HepG2 (cell line): Measurements from ENCODE around the gene ADAM22. TPM values are rescaled to one million over a fixed set of nuclear protein-coding genes. Genes with fewer than 3 reads are reported as not detected.

Source experiments
- ATAC-seq: fragments of 200-7000 bp; cut with Tn5 transposase; 3 replicates; pipeline ENCODE4 v1.9.1; 2020; ENCODE audit warnings: mild to moderate bottlenecking, moderate library complexity
- BruUV-seq: library from RNA; stranded (reverse); fragments of 400-500 nt; replicated peaks from 2 replicates; lab custom pipeline; 2021; lab: Mats Ljungman, UMichigan
- CTCF ChIA-PET: fragments of 300-600 bp; formaldehyde crosslinking; extraction: SDS; loops from one replicate; lab custom pipeline; 2021; ENCODE audit warnings: low total read pairs, inconsistent platforms, low intra/inter-chr PET ratio; lab: Yijun Ruan, JAX
- POLR2A ChIA-PET: fragments of 350-600 bp; sonication (Branson Sonifier 250); formaldehyde crosslinking; loops from one replicate; lab custom pipeline; 2020; ENCODE audit warnings: antibody characterized with exemption, inconsistent platforms; lab: Yijun Ruan, JAX
- DNase-seq: peaks from one replicate; pipeline ENCODE4 v3.0.0-alpha.2; 2015; ENCODE audit warnings: low spot score
- FAIRE-seq: peaks from 3 replicates; lab custom pipeline; 2011; peaks lifted over from hg19 to GRCh38; lab: Jason Lieb, UNC
- H2AFZ ChIP-seq: one replicate; pipeline ENCODE4 v1.6.1; 2011; ENCODE audit warnings: low read length, inconsistent platforms
- H3K27ac ChIP-seq: fragments of 300-600 bp; 3 replicates; pipeline ENCODE4 v1.8.0; 2011; ENCODE audit warnings: mixed run types, mild to moderate bottlenecking, mixed read lengths, low read length, inconsistent platforms; ENCODE audit not compliant: insufficient read depth; ENCODE audit errors: extremely low read length
- H3K27me3 ChIP-seq, 2 experiments: fragments of 200-600 bp in 1 of 2; 2 replicates in 1 of 2; 3 replicates in 1 of 2; pipeline versions ENCODE4 v1.6.0 to v1.8.0; 2011; ENCODE audit warnings: low read length in 2 of 2, mild to moderate bottlenecking in 2 of 2, moderate library complexity in 2 of 2, inconsistent platforms in 1 of 2; ENCODE audit not compliant: insufficient read depth in 2 of 2, control insufficient read depth in 1 of 2
- H3K36me3 ChIP-seq, 2 experiments: fragments of 200-600 bp in 1 of 2; replicated peaks in 1 of 2; 2 replicates in 1 of 2; 3 replicates in 1 of 2; pipeline versions ENCODE4 v1.5.1 to v1.8.0; 2011; ENCODE audit warnings: low read length in 2 of 2, inconsistent platforms in 1 of 2; ENCODE audit not compliant: insufficient read depth in 2 of 2, control insufficient read depth in 1 of 2
- H3K4me1 ChIP-seq: 2 replicates; pipeline ENCODE4 v1.5.1; 2012; ENCODE audit warnings: low read length, inconsistent platforms; ENCODE audit not compliant: insufficient read depth
- H3K4me2 ChIP-seq: 2 replicates; pipeline ENCODE4 v1.6.0; 2011; ENCODE audit warnings: low read depth, low read length, inconsistent platforms
- H3K4me3 ChIP-seq, 3 experiments: fragments of 200-600 bp in 1 of 3; sonication (generic), shearing (Covaris generic) in 1 of 3; replicated peaks in 1 of 3; 2 replicates each; pipeline ENCODE4 v1.5.1; 2011 to 2016; ENCODE audit warnings: low read length in 3 of 3, inconsistent platforms in 2 of 3, low read depth in 2 of 3, mild to moderate bottlenecking in 2 of 3, control low read depth in 1 of 3, mixed read lengths in 1 of 3; ENCODE audit not compliant: insufficient read depth in 1 of 3
- H3K79me2 ChIP-seq: one replicate; pipeline ENCODE4 v1.6.1; 2011; ENCODE audit warnings: low read length, inconsistent platforms; ENCODE audit not compliant: insufficient read depth
- H3K9ac ChIP-seq: 2 replicates; pipeline ENCODE4 v1.6.0; 2011; ENCODE audit warnings: mild to moderate bottlenecking, low read depth, low read length, inconsistent platforms; ENCODE audit not compliant: insufficient read depth
- H3K9me3 ChIP-seq: 2 replicates; pipeline ENCODE4 v1.5.1; 2012; ENCODE audit warnings: mild to moderate bottlenecking, low read length
- H4K20me1 ChIP-seq: 2 replicates; pipeline ENCODE4 v1.6.0; 2011; ENCODE audit warnings: inconsistent platforms, mild to moderate bottlenecking, low read length, moderate library complexity; ENCODE audit not compliant: insufficient read depth
- AKAP8 ChIP-seq: sonication (generic); formaldehyde crosslinking; IDR thresholded peaks from 2 replicates; pipeline ENCODE4 v1.5.1; 2020; ENCODE audit warnings: mild to moderate bottlenecking, missing genetic modification reagents
- CENPT ChIP-seq: sonication (generic); formaldehyde crosslinking; IDR thresholded peaks from 2 replicates; pipeline ENCODE4 v1.8.0; 2022; ENCODE audit warnings: low read depth, mild to moderate bottlenecking, moderate library complexity, missing genetic modification reagents
- DMAP1 ChIP-seq: IDR thresholded peaks from 2 replicates; pipeline ENCODE4 v1.6.1; 2016
- KAT2B ChIP-seq: fragments of 150-350 bp; IDR thresholded peaks from 2 replicates; pipeline ENCODE4 v1.6.1; 2014; ENCODE audit warnings: low read depth, low read length, borderline replicate concordance
- PHB2 ChIP-seq: fragments of 450-650 bp; IDR thresholded peaks from 2 replicates; pipeline ENCODE4 v1.6.1; 2018; ENCODE audit not compliant: partially characterized antibody
- PLRG1 ChIP-seq: fragments of 450-650 bp; conservative IDR thresholded peaks from 2 replicates; pipeline ENCODE4 v1.6.1; 2016
- ZBTB1 ChIP-seq: sonication (generic); formaldehyde crosslinking; IDR thresholded peaks from 2 replicates; pipeline ENCODE4 v1.4.0; 2020; ENCODE audit warnings: missing genetic modification reagents, borderline replicate concordance
- ZC3H13 ChIP-seq: sonication (generic); formaldehyde crosslinking; IDR thresholded peaks from 2 replicates; pipeline ENCODE4 v1.8.1; 2023; ENCODE audit warnings: mild to moderate bottlenecking, missing genetic modification reagents, moderate library complexity
- ZNF382 ChIP-seq: sonication (generic); formaldehyde crosslinking; IDR thresholded peaks from 2 replicates; pipeline ENCODE4 v1.5.0; 2020; ENCODE audit warnings: missing genetic modification reagents, mild to moderate bottlenecking, borderline replicate concordance
- ZNF451 ChIP-seq: sonication (generic); formaldehyde crosslinking; IDR thresholded peaks from 2 replicates; pipeline ENCODE4 v1.5.0; 2020; ENCODE audit warnings: mild to moderate bottlenecking, missing genetic modification reagents
- ZNF629 ChIP-seq: sonication (generic); formaldehyde crosslinking; conservative IDR thresholded peaks from 2 replicates; pipeline ENCODE4 v1.5.0; 2020; ENCODE audit warnings: missing genetic modification reagents
- in situ Hi-C: cut with HindIII; loops from 2 replicates; pipeline ENCODE4 v1.10.0; 2017; ENCODE audit warnings: low pct_unique_long_range_greater_than_20kb; ENCODE audit not compliant: extremely low pct_ligation_motif_present
- intact Hi-C: fragments of 100-400 bp; cut with micrococcal nuclease; formaldehyde crosslinking; loops from one replicate; pipeline ENCODE4 v1.10.0; 2022; ENCODE audit not compliant: unreplicated experiment
- polyA plus RNA-seq, 8 experiments: library from polyadenylated mRNA; depleted of rRNA in 3 of 8; stranded (reverse) in 7 of 8; unstranded in 1 of 8; fragments of >200 nt; fragmentation: Illumina TruSeq in 4 of 8; extraction: Trizol in 4 of 8; gene quantifications; 2 replicates each; pipeline versions ENCODE4 v1.2.1 to v1.2.3, GENCODE V29; 2011 to 2016; ENCODE audit warnings: low read depth in 4 of 8, missing spikeins in 1 of 8, mixed read lengths in 1 of 8; ENCODE audit not compliant: insufficient read depth in 1 of 8
- total RNA-seq, 5 experiments: library from RNA; depleted of rRNA; stranded (reverse); fragments of >200 nt; fragmentation: Illumina TruSeq; extraction: Trizol; gene quantifications; 2 replicates each; pipeline ENCODE4 v1.2.3, GENCODE V29; 2016; ENCODE audit warnings: low read depth in 1 of 5
- TF ChIP-seq, protein P1 (sequence below): sonication (generic); formaldehyde crosslinking; IDR thresholded peaks from 2 replicates; pipeline ENCODE4 v1.5.0; 2020; ENCODE audit warnings: mild to moderate bottlenecking, missing genetic modification reagents
- TF ChIP-seq, protein P2 (sequence below): sonication (generic); formaldehyde crosslinking; IDR thresholded peaks from 2 replicates; pipeline ENCODE4 v1.5.1; 2020; ENCODE audit warnings: missing genetic modification reagents, mild to moderate bottlenecking, borderline replicate concordance

The ADAM22 gene
- total and polyA plus RNA-seq, 2 of the 13 experiments (the other 11 are each of a cell fraction or from before 2014, with no cell fraction given): 1.9 to 6.7 TPM

DNA sequence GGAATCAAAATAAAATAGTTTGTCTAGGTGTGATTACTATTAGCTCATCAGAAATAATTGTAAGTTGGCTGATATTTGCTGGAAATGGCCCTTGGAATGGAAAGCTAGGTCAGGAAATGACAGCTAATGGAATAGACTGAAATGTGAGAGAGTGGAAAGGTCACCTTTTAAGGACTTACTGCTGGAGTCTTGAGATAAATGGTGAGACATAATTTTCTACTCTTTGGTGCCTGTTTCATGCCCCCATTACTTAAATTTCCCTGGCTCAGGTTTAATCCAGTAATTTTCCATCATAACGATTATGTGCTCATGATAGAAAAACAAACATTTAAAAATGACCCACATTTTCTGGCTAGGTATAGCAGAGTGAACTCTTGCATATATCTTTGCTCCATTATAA, 123.6 kb downstream of the ADAM22 start (continued):
- TF ChIP-seq ZNF451 (no peak), PLRG1 (no peak), AKAP8 (no peak), PHB2 (no peak), KAT2B (no peak)

DNA sequence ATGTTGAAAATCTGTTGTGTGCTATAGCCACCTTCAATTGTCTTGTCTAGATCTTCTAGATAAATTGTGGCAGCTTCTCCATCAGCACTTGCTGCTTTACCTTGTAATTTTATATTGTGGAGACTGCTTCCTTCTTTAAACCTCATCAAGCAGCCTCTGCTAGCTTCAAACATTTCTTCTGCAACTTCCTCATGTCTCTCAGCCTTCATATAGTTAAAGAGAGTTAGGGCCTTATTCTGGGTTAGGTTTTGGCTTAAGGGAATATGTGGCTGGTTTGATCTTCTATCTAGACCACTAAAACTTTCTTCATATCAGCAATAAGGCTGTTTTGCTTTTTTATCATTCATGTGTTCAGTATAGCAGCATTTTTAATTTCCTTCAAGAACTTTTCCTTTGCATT, 128.2 kb downstream of the ADAM22 start:
- no peak overlapping the region for H2AFZ ChIP-seq
- ATAC-seq: no peak
- no peaks in the 10 kb centered on the region for H4K20me1 ChIP-seq
- H3K9ac ChIP-seq: no peak overlapping the region
- intact Hi-C loops: no loop called here
- H3K9me3 ChIP-seq: no peaks in the 10 kb centered on the region
- no peaks in the 10 kb centered on the region for H3K36me3 ChIP-seq
- no peak overlapping the region for H3K4me2 ChIP-seq
- TF ChIP-seq, protein P1, sequence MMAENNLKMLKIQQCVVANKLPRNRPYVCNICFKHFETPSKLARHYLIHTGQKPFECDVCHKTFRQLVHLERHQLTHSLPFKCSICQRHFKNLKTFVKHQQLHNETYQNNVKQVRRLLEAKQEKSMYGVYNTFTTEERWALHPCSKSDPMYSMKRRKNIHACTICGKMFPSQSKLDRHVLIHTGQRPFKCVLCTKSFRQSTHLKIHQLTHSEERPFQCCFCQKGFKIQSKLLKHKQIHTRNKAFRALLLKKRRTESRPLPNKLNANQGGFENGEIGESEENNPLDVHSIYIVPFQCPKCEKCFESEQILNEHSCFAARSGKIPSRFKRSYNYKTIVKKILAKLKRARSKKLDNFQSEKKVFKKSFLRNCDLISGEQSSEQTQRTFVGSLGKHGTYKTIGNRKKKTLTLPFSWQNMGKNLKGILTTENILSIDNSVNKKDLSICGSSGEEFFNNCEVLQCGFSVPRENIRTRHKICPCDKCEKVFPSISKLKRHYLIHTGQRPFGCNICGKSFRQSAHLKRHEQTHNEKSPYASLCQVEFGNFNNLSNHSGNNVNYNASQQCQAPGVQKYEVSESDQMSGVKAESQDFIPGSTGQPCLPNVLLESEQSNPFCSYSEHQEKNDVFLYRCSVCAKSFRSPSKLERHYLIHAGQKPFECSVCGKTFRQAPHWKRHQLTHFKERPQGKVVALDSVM (CRISPR knock-in tag): no peak
- TF ChIP-seq, protein P2, sequence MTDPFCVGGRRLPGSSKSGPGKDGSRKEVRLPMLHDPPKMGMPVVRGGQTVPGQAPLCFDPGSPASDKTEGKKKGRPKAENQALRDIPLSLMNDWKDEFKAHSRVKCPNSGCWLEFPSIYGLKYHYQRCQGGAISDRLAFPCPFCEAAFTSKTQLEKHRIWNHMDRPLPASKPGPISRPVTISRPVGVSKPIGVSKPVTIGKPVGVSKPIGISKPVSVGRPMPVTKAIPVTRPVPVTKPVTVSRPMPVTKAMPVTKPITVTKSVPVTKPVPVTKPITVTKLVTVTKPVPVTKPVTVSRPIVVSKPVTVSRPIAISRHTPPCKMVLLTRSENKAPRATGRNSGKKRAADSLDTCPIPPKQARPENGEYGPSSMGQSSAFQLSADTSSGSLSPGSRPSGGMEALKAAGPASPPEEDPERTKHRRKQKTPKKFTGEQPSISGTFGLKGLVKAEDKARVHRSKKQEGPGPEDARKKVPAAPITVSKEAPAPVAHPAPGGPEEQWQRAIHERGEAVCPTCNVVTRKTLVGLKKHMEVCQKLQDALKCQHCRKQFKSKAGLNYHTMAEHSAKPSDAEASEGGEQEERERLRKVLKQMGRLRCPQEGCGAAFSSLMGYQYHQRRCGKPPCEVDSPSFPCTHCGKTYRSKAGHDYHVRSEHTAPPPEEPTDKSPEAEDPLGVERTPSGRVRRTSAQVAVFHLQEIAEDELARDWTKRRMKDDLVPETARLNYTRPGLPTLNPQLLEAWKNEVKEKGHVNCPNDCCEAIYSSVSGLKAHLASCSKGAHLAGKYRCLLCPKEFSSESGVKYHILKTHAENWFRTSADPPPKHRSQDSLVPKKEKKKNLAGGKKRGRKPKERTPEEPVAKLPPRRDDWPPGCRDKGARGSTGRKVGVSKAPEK (CRISPR knock-in tag): no peak
- TF ChIP-seq ZBTB1 (CRISPR knock-in tag) (no peak), CENPT (CRISPR knock-in tag) (no peak), ZC3H13 (CRISPR knock-in tag) (no peak), ZNF382 (CRISPR knock-in tag) (no peak), ZNF629 (CRISPR knock-in tag) (no peak), DMAP1 (CRISPR knock-in tag) (no peak)
- CTCF ChIA-PET: no interaction called here
- H3K4me1 ChIP-seq: no peaks in the 10 kb centered on the region
- DNase-seq: no peak
- H3K79me2 ChIP-seq: no peaks in the 10 kb centered on the region
- POLR2A ChIA-PET: no interaction called here
- BruUV-seq: no TSS peak
- in situ Hi-C loops: no loop called here
- H3K27me3 ChIP-seq: no peaks in the 10 kb centered on the region
- no peak overlapping the region for H3K4me3 ChIP-seq
- H3K27ac ChIP-seq: no peak overlapping the region
- no peak for FAIRE-seq
